ENCODE results near the gene PARD6B.

Gene PARD6B

DNA sequence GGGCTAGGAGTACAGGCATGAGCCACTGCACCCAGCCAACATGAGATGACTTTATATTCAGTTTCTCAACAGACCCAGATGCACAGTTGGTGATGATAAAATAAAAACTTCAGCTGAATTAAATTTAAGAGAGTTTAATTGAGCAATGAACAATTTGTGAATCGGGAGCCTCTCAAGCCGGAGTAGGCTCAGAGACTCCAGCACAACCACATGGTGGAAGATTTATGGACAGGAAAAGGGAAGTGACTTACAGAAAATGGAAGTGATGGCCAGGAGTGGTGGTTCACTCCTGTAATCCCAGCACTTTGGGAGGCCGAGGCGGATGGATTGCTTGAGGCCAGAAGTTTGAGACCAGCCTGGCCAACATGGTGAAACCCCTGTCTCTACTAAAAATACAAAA, 53.1 kb downstream of the PARD6B start:
- H3K27ac ChIP-seq: no peak overlapping the region
- TF ChIP-seq ZFX (IDR thresholded peaks at IDR 0.05; ENCODE audit: borderline replicate concordance): no peak
- TF ChIP-seq, protein P1, sequence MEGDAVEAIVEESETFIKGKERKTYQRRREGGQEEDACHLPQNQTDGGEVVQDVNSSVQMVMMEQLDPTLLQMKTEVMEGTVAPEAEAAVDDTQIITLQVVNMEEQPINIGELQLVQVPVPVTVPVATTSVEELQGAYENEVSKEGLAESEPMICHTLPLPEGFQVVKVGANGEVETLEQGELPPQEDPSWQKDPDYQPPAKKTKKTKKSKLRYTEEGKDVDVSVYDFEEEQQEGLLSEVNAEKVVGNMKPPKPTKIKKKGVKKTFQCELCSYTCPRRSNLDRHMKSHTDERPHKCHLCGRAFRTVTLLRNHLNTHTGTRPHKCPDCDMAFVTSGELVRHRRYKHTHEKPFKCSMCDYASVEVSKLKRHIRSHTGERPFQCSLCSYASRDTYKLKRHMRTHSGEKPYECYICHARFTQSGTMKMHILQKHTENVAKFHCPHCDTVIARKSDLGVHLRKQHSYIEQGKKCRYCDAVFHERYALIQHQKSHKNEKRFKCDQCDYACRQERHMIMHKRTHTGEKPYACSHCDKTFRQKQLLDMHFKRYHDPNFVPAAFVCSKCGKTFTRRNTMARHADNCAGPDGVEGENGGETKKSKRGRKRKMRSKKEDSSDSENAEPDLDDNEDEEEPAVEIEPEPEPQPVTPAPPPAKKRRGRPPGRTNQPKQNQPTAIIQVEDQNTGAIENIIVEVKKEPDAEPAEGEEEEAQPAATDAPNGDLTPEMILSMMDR (IDR thresholded peaks at IDR 0.05): no peak

DNA sequence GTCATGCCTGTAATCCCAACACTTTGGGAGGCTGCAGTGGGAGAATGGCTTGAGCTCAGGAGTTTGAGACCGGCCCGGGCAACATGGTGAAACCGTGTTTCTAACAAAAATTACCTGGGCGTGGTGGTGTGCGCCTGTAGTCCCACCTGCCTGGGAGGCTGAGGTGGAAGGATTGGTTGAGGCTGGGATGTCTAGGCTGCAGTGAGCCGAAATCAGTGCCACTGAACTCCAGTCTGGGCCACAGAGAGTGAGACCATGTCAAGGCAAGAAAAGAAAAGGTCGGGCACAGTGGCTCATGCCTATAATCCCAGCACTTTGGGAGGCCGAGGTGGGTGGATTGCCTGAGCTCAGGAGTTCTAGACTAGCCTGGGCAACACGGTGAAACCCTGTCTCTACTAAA, 55.3 kb downstream of the PARD6B start:
- no peak for TF ChIP-seq ZFX (IDR thresholded peaks at IDR 0.05; ENCODE audit: borderline replicate concordance)
- TF ChIP-seq, protein P1 (IDR thresholded peaks at IDR 0.05): no peak
- no peak overlapping the region for H3K27ac ChIP-seq

DNA sequence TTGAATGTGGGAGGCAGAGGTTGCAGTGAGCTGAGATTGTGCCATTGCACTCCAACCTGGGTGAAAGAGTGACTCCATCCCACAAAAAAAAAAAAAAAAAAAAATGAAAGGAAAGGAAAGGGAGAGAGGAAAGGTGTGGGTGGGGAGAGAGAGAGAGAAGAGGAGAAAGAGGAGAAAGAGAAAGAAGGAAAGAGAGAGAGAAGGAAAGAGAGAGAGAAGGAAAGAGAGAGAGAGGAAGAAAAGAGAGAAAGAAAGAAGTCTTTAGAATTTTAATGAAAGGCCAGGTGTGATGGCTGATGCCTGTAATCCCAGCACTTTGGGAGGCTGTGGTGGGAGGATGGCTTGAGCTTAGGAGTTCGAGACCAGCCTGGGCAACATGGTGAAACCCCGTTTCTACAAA, 55.8 kb downstream of the PARD6B start:
- H3K27ac ChIP-seq: no peak overlapping the region
- no peak for TF ChIP-seq ZFX (IDR thresholded peaks at IDR 0.05; ENCODE audit: borderline replicate concordance)
- TF ChIP-seq, protein P1 (IDR thresholded peaks at IDR 0.05): no peak

DNA sequence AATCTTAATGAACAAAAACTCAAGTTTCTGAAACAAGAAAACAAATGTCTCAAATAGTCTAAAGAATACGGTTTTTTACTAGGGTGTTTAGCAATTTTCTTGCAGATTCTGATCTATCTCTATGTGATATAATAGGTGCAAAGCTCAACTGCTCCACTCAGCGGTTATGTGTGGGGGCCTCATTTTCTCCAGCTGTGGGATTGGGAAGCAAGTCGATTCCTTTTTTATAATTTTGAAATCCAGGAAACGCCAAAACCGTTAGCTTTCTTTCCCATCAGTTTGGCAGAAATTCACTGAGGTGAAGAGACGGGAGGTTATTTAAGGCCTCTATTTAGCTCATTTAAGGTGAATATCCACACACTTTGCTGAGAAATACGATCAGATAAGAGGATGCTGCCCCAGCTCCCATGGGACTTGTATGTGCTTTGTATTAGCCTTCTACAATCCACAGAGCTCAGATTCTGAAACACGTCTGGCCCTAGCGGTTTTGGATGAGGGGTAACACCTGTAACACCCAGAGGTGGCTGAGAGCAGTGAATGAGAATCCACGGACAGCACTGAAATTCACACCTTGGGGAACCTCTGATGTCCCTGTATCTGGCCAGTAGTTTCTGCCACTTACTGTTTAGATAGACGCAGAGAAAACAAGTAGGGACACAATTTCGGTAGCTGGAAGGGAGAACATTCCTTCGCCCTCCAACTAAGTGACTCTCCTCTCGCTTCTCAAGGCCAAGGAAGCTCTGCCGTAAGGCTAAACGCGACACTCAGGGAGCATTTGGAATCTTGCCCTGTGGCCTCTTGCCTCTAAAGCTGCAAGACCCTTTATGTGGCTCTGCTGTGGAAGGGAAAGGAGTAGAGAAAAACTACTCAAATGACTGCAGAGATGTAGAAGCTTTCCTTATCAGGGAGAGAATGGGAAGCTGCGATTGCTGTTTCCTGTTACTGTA, 56.9 kb downstream of the PARD6B start:
- no peak for TF ChIP-seq ZFX (IDR thresholded peaks at IDR 0.05; ENCODE audit: borderline replicate concordance)
- TF ChIP-seq, protein P1 (IDR thresholded peaks at IDR 0.05): no peak
- no peak overlapping the region for H3K27ac ChIP-seq

DNA sequence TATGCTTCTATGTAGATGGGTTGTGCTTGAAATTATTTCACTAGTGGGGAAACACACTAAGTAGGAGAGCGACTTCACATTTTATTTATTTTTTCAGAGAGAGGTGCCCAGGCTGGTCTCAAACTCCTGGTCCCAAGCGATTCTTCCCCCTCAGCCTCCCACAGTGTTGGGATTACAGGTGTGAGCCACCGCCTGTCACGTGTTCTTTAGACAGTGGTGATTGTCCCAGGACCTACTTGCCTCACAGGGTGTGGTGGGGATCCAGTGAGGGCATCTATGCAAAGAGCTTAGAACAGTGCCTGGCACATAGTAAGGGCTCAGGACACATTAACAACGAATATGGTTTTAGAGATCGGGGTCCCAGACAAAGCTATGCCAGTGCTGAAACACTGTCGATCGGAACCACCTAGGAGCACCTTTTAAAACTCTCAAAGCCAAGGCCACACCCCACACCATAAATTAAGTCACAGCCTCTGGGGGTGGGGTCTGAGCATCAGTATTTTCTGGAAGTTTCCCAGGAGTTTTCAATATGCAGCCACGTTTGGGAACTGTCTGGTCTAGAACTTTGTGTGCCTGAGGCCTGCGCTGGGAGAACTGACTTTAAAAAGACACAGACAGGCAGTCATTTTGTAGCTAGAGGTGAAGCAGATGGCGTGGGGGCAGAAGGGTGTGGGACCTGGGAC, 58.7 kb downstream of the PARD6B start:
- peak overlapping the region; percentile 65 for H3K27ac ChIP-seq

DNA sequence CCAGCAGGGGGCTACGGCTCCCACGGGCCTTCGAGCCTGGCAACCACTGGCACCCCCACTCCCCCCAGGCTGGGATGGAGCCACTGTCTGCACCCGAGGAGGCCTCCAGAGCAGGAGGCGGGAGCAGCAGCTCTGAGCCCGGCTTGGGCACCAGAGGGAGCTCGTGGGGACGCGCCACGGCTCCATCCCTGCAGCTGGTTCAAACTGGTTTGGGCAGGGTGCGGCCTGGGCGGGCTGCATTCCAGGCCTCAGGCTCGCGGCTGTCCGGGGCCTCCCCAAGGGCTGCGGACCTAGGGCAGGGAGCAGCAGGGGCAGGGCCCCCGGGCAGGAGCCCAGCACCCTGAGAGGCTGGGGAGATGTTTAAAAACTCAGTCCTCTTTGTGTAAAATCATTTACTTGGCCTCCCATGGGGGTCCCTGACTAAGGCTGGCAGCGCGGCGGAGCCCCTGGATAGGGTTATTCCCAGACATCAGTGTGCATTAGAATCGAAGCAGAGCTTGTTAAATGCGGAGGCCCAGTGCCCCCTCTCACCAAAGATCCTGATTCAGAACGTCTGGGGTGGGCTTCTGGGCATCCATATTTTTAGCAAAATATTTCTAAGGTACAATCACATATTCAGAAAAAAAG, 59.4 kb downstream of the PARD6B start:
- peak overlapping the region; percentile 65 for H3K27ac ChIP-seq
- no peak for TF ChIP-seq ZFX (IDR thresholded peaks at IDR 0.05; ENCODE audit: borderline replicate concordance)
- TF ChIP-seq, protein P1 (IDR thresholded peaks at IDR 0.05): peak; percentile 97

More for the DNA sequence above, 58.7 kb downstream of the PARD6B start:
- no peak for TF ChIP-seq ZFX (IDR thresholded peaks at IDR 0.05; ENCODE audit: borderline replicate concordance)
- TF ChIP-seq, protein P1 (IDR thresholded peaks at IDR 0.05): no peak
